ENCODE results near the gene MSANTD7. TPM values are rescaled to one million over a fixed set of nuclear protein-coding genes. Genes with fewer than 3 reads are reported as not detected.

Gene MSANTD7
- total and polyA plus RNA-seq, 2 donors (not counting 1 experiment from before 2014, with no cell fraction given), result 7.2 to 14.4 TPM

DNA sequence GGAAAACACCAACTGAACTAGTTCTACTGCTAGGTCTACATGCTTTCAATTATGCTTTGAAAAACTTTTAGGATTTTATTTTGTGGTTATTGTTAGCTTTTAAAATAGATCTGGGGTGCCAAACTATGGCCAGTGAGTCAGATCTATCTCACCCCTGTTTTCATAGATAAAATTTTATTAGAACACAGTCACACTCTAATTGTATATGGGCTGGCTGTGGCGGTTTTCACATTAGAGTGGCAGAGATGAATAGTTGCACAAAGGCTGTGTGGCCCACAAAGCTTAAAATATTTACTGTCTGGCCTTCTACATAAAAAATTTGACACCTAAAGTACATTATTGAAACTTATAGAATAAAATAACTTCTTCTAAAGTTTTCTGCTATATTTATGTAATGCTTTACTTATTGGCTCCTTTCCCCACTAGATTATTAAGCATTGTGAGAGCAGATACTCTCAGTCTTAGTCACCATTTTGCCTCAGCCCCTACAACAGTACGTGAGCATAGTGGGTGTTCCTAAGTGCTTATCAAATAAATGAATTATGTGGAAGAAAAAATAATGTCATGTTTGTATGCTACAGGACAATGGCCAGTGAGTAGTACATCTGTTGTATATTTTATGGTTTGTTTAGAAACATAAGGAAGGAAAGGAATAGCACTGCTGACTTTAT, 35.1 kb downstream of the MSANTD7 start:
- Histone ChIP-seq H4K20me1 (ENCODE audit: control insufficient read depth, extremely low read depth, insufficient read depth, low read length) (no peaks in the 10 kb centered on the region), H3K4me3 (replicated peaks in 1 of 4; ENCODE audit: control extremely low read depth in 1 of 4, insufficient read depth in 1 of 4, low read depth in 3 of 4, low read length in 4 of 4) (no peak overlapping the region), H3K27me3 (ENCODE audit: control insufficient read depth, insufficient read depth, low read length) (no peaks in the 10 kb centered on the region), H3K79me2 (ENCODE audit: control insufficient read depth, insufficient read depth, low read length) (peaks cover 20% of the 10 kb centered on the region), H3K9ac (ENCODE audit: insufficient read depth, low read length) (no peak overlapping the region), H3K4me1 (ENCODE audit: control insufficient read depth, extremely low read depth, insufficient read depth, low read length) (peaks cover 7% of the 10 kb centered on the region), H2AFZ (ENCODE audit: low read length) (no peak overlapping the region), H3K9me3 (ENCODE audit: control insufficient read depth, insufficient read depth, low read depth, low read length) (no peaks in the 10 kb centered on the region), H3K4me2 (ENCODE audit: extremely low read depth, insufficient read depth, low read length) (peak overlapping the region; percentile 51), H3K36me3 (ENCODE audit: control insufficient read depth, insufficient read depth, low read length) (no peaks in the 10 kb centered on the region), H3K27ac (ENCODE audit: insufficient read depth, low read length) (no peak overlapping the region)
- TF ChIP-seq, protein P1, sequence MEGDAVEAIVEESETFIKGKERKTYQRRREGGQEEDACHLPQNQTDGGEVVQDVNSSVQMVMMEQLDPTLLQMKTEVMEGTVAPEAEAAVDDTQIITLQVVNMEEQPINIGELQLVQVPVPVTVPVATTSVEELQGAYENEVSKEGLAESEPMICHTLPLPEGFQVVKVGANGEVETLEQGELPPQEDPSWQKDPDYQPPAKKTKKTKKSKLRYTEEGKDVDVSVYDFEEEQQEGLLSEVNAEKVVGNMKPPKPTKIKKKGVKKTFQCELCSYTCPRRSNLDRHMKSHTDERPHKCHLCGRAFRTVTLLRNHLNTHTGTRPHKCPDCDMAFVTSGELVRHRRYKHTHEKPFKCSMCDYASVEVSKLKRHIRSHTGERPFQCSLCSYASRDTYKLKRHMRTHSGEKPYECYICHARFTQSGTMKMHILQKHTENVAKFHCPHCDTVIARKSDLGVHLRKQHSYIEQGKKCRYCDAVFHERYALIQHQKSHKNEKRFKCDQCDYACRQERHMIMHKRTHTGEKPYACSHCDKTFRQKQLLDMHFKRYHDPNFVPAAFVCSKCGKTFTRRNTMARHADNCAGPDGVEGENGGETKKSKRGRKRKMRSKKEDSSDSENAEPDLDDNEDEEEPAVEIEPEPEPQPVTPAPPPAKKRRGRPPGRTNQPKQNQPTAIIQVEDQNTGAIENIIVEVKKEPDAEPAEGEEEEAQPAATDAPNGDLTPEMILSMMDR (conservative IDR thresholded peaks at IDR 0.05 in 1 of 2, IDR thresholded peaks at IDR 0.05 in 1 of 2; ENCODE audit: low read depth in 1 of 2, low read length in 2 of 2), result no peak
- TF ChIP-seq EZH2 (IDR thresholded peaks at IDR 0.05; ENCODE audit: low read length, missing control alignments), result no peak
- peak; percentile 34 to 82 for DNase-seq (ENCODE audit: low read depth in 2 of 2)

DNA sequence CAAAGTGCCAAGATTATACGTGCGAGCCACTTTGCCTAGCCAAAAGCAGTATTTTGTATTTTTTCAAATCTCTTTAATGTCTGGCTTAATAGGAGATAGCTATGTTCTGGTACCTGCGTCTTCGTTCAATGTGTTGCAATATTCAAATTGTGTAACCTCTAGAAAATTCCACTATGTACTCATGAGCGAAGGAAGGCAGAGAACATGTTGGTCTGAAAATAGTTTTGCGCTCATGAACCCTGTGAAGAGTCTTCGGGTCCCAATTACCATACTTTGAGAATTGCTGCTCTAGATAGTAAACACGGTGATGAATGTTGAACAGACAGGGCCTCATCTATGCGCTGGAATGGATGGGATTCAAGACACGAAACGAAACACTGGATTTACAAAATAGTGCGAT, 37.8 kb downstream of the MSANTD7 start:
- Histone ChIP-seq H3K36me3 (ENCODE audit: control insufficient read depth, insufficient read depth, low read length) (no peaks in the 10 kb centered on the region), H3K79me2 (ENCODE audit: control insufficient read depth, insufficient read depth, low read length) (peaks cover 36% of the 10 kb centered on the region), H2AFZ (ENCODE audit: low read length) (no peak overlapping the region), H4K20me1 (ENCODE audit: control insufficient read depth, extremely low read depth, insufficient read depth, low read length) (no peaks in the 10 kb centered on the region), H3K9me3 (ENCODE audit: control insufficient read depth, insufficient read depth, low read depth, low read length) (no peaks in the 10 kb centered on the region), H3K27ac (ENCODE audit: insufficient read depth, low read length) (no peak overlapping the region), H3K4me2 (ENCODE audit: extremely low read depth, insufficient read depth, low read length) (no peak overlapping the region), H3K9ac (ENCODE audit: insufficient read depth, low read length) (no peak overlapping the region), H3K4me1 (ENCODE audit: control insufficient read depth, extremely low read depth, insufficient read depth, low read length) (peaks cover 7% of the 10 kb centered on the region), H3K27me3 (ENCODE audit: control insufficient read depth, insufficient read depth, low read length) (no peaks in the 10 kb centered on the region), H3K4me3 (replicated peaks in 1 of 4; ENCODE audit: control extremely low read depth in 1 of 4, insufficient read depth in 1 of 4, low read depth in 3 of 4, low read length in 4 of 4) (no peak overlapping the region)
- no peak for DNase-seq (ENCODE audit: low read depth in 2 of 2)
- TF ChIP-seq, protein P1 (conservative IDR thresholded peaks at IDR 0.05 in 1 of 2, IDR thresholded peaks at IDR 0.05 in 1 of 2; ENCODE audit: low read depth in 1 of 2, low read length in 2 of 2), result no peak
- no peak for TF ChIP-seq EZH2 (IDR thresholded peaks at IDR 0.05; ENCODE audit: low read length, missing control alignments)

DNA sequence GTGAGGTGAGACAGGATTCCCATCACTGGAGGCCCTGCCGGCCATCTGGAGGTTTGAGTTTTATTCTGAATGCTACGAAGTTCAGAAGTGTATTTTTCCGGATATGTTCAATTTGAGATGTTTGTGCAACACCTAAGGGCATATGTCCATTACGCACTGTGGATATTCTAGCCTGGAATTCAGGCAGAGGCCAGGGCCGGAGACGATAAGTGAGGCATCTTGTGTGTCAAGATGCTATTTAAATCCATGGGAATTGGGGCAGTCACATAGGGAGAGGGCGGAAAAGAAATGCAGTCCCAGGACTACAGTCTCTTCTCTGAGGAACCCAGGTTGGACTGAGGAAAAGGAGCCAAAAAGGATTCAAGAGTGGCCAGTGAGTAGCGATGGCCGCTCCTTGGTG, 38.7 kb downstream of the MSANTD7 start:
- Histone ChIP-seq H3K79me2 (ENCODE audit: control insufficient read depth, insufficient read depth, low read length) (peaks cover 43% of the 10 kb centered on the region), H3K4me3 (replicated peaks in 1 of 4; ENCODE audit: control extremely low read depth in 1 of 4, insufficient read depth in 1 of 4, low read depth in 3 of 4, low read length in 4 of 4) (peak overlapping the region; percentile 84 to 95 (median 90)), H3K4me2 (ENCODE audit: extremely low read depth, insufficient read depth, low read length) (peak overlapping the region; percentile 53), H3K27ac (ENCODE audit: insufficient read depth, low read length) (peak overlapping the region; percentile 37), H3K4me1 (ENCODE audit: control insufficient read depth, extremely low read depth, insufficient read depth, low read length) (peaks cover 7% of the 10 kb centered on the region), H4K20me1 (ENCODE audit: control insufficient read depth, extremely low read depth, insufficient read depth, low read length) (no peaks in the 10 kb centered on the region), H2AFZ (ENCODE audit: low read length) (no peak overlapping the region), H3K27me3 (ENCODE audit: control insufficient read depth, insufficient read depth, low read length) (no peaks in the 10 kb centered on the region), H3K9me3 (ENCODE audit: control insufficient read depth, insufficient read depth, low read depth, low read length) (no peaks in the 10 kb centered on the region), H3K9ac (ENCODE audit: insufficient read depth, low read length) (no peak overlapping the region), H3K36me3 (ENCODE audit: control insufficient read depth, insufficient read depth, low read length) (no peaks in the 10 kb centered on the region)
- no peak for DNase-seq (ENCODE audit: low read depth in 2 of 2)
- TF ChIP-seq, protein P1 (conservative IDR thresholded peaks at IDR 0.05 in 1 of 2, IDR thresholded peaks at IDR 0.05 in 1 of 2; ENCODE audit: low read depth in 1 of 2, low read length in 2 of 2), result no peak
- TF ChIP-seq EZH2 (IDR thresholded peaks at IDR 0.05; ENCODE audit: low read length, missing control alignments), result no peak
